WTC11 (cell line): ENCODE measurements around the gene SLC44A1. TPM values are rescaled to one million over a fixed set of nuclear protein-coding genes. Genes with fewer than 3 reads are reported as not detected.

Source experiments
- ATAC-seq: fragments of 200-7000 bp; cut with Tn5 transposase; 2 replicates; pipeline ENCODE4 v1.10.0; 2021; ENCODE audit warnings: mild to moderate bottlenecking, moderate library complexity
- CTCF ChIA-PET: fragments of 300-600 bp; sonication (Branson Sonifier 250); formaldehyde crosslinking; loops from one replicate; lab custom pipeline; 2021; ENCODE audit warnings: antibody characterized with exemption; lab: Charles Lee
- POLR2A ChIA-PET: fragments of 350-600 bp; sonication (Branson Sonifier 250); formaldehyde crosslinking; loops from one replicate; lab custom pipeline; 2021; ENCODE audit warnings: antibody characterized with exemption; lab: Charles Lee
- DNase-seq: peaks from one replicate; pipeline ENCODE4 v3.0.0; 2021; ENCODE audit warnings: low spot score
- H3K27ac Mint-ChIP-seq: 2 replicates; pipeline ENCODE4 v1.8.0; 2021; ENCODE audit warnings: mixed read lengths
- H3K27me3 Mint-ChIP-seq: 2 replicates; pipeline ENCODE4 v1.8.0; 2021; ENCODE audit warnings: low read depth, mild to moderate bottlenecking, moderate library complexity, mixed read lengths
- H3K36me3 Mint-ChIP-seq: 2 replicates; pipeline ENCODE4 v1.8.0; 2021; ENCODE audit warnings: mixed read lengths
- H3K4me1 Mint-ChIP-seq: 2 replicates; pipeline ENCODE4 v1.8.0; 2022; ENCODE audit warnings: mixed read lengths
- H3K4me3 Mint-ChIP-seq: 2 replicates; pipeline ENCODE4 v1.8.0; 2021; ENCODE audit warnings: mild to moderate bottlenecking, moderate library complexity, mixed read lengths
- H3K9me3 Mint-ChIP-seq: 2 replicates; pipeline ENCODE4 v1.8.0; 2021; ENCODE audit warnings: mixed read lengths
- ATF1 ChIP-seq: sonication (generic); formaldehyde crosslinking; IDR thresholded peaks from 2 replicates; pipeline ENCODE4 v1.8.1; 2023; ENCODE audit warnings: mild to moderate bottlenecking, moderate library complexity, missing genetic modification reagents
- CREB1 ChIP-seq: sonication (generic); formaldehyde crosslinking; IDR thresholded peaks from 2 replicates; pipeline ENCODE4 v1.8.0; 2023; ENCODE audit warnings: mild to moderate bottlenecking, missing genetic modification reagents
- ESRRA ChIP-seq: sonication (generic); formaldehyde crosslinking; IDR thresholded peaks from 2 replicates; pipeline ENCODE4 v1.8.1; 2022; ENCODE audit warnings: mild to moderate bottlenecking, missing genetic modification reagents, borderline replicate concordance
- MXD4 ChIP-seq: fragments of 250-450 bp; sonication (Bioruptor Pico); IDR thresholded peaks from 2 replicates; pipeline ENCODE4 v1.8.0; 2021; ENCODE audit warnings: mild to moderate bottlenecking, moderate library complexity, borderline replicate concordance
- NFE2L1 ChIP-seq: sonication (generic); formaldehyde crosslinking; IDR thresholded peaks from 2 replicates; pipeline ENCODE4 v1.8.1; 2023; ENCODE audit warnings: missing genetic modification reagents
- NR1H2 ChIP-seq: sonication (generic); formaldehyde crosslinking; IDR thresholded peaks from 2 replicates; pipeline ENCODE4 v1.9.0; 2021; ENCODE audit warnings: mild to moderate bottlenecking, moderate library complexity, missing genetic modification reagents
- OVOL2 ChIP-seq: fragments of 250-450 bp; sonication (Bioruptor Pico); IDR thresholded peaks from 2 replicates; pipeline ENCODE4 v1.9.0; 2021; ENCODE audit warnings: mild to moderate bottlenecking, borderline replicate concordance
- SMAD4 ChIP-seq: sonication (generic); formaldehyde crosslinking; IDR thresholded peaks from 2 replicates; pipeline ENCODE4 v1.8.0; 2022; ENCODE audit warnings: mild to moderate bottlenecking, missing genetic modification reagents
- ZNF121 ChIP-seq: sonication (generic); formaldehyde crosslinking; IDR thresholded peaks from 2 replicates; pipeline ENCODE4 v1.8.0; 2023; ENCODE audit warnings: missing genetic modification reagents
- ZNF263 ChIP-seq: sonication (generic); formaldehyde crosslinking; IDR thresholded peaks from 2 replicates; pipeline ENCODE4 v1.8.1; 2022; ENCODE audit warnings: low read depth, mild to moderate bottlenecking, moderate library complexity, missing genetic modification reagents
- ZNF671 ChIP-seq: fragments of 250-450 bp; sonication (Bioruptor Pico); IDR thresholded peaks from 2 replicates; pipeline ENCODE4 v1.8.0; 2021; ENCODE audit warnings: mild to moderate bottlenecking
- total RNA-seq: library from RNA; stranded (reverse); gene quantifications from 3 replicates; pipeline ENCODE4 v1.2.3, GENCODE V29; 2021
- TF ChIP-seq, protein P1 (sequence below): fragments of 250-450 bp; sonication (Bioruptor Pico); conservative IDR thresholded peaks from 2 replicates; pipeline ENCODE4 v1.9.0; 2021; ENCODE audit warnings: mild to moderate bottlenecking
- TF ChIP-seq, protein P2 (sequence below): fragments of 200-600 bp; IDR thresholded peaks from 2 replicates; pipeline ENCODE4 v1.8.0; 2022; ENCODE audit warnings: antibody characterized with exemption
- TF ChIP-seq, protein P3 (sequence below): sonication (generic); formaldehyde crosslinking; IDR thresholded peaks from 2 replicates; pipeline ENCODE4 v1.8.0; 2022; ENCODE audit warnings: mild to moderate bottlenecking, missing genetic modification reagents
- TF ChIP-seq, protein P4 (sequence below): sonication (generic); formaldehyde crosslinking; IDR thresholded peaks from 2 replicates; pipeline ENCODE4 v1.8.0; 2022; ENCODE audit warnings: mild to moderate bottlenecking, missing genetic modification reagents
- TF ChIP-seq, protein P5 (sequence below): sonication (generic); formaldehyde crosslinking; IDR thresholded peaks from 2 replicates; pipeline ENCODE4 v1.8.0; 2022; ENCODE audit warnings: mild to moderate bottlenecking, missing genetic modification reagents
- TF ChIP-seq, protein P6 (sequence below): sonication (generic); formaldehyde crosslinking; IDR thresholded peaks from 2 replicates; pipeline ENCODE4 v1.8.1; 2022; ENCODE audit warnings: low read depth, mild to moderate bottlenecking, moderate library complexity, missing genetic modification reagents, borderline replicate concordance
- TF ChIP-seq, protein P7 (sequence below): sonication (generic); formaldehyde crosslinking; IDR thresholded peaks from 2 replicates; pipeline ENCODE4 v1.8.1; 2022; ENCODE audit warnings: low read depth, missing genetic modification reagents, borderline replicate concordance
- TF ChIP-seq, protein P8 (sequence below): sonication (generic); formaldehyde crosslinking; IDR thresholded peaks from 2 replicates; pipeline ENCODE4 v1.8.1; 2023; ENCODE audit warnings: mild to moderate bottlenecking, missing genetic modification reagents, moderate library complexity

The SLC44A1 gene
- total RNA-seq, 1 experiment from 2014 or later: 48.9 TPM

DNA sequence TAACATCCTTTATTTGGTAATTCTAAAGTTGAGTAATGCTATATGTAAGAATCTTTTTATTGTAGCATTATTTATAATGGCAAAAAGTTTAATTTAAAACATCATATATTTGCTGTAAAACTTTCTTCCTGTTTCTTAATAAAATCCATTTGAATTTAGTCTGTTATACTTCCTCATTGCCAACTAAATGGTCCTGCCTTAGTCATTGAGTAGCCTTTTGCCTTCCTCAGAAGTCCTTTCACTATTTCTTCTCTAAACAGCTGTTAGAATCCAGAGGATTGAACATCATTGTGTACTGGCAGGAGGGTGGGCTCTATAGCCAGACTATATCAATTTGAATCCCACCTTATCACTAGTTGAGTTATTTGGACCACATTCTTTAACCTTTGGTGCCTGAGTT, 11.0 kb downstream of the SLC44A1 start:
- DNase-seq (no peak), ATAC-seq (no peak)
- ChIA-PET CTCF (interaction anchor here (1.0 to 1.4 kb wide), 2 partner anchors 10 to 12 kb away, joined by 3 read pairs; no protein-coding TSS in a partner anchor), POLR2A (interaction anchor here (1.7 kb wide), 1 partner anchor 10 kb away, joined by 7 read pairs; the partner anchor contains the start of gene SLC44A1)
- TF ChIP-seq, protein P1, sequence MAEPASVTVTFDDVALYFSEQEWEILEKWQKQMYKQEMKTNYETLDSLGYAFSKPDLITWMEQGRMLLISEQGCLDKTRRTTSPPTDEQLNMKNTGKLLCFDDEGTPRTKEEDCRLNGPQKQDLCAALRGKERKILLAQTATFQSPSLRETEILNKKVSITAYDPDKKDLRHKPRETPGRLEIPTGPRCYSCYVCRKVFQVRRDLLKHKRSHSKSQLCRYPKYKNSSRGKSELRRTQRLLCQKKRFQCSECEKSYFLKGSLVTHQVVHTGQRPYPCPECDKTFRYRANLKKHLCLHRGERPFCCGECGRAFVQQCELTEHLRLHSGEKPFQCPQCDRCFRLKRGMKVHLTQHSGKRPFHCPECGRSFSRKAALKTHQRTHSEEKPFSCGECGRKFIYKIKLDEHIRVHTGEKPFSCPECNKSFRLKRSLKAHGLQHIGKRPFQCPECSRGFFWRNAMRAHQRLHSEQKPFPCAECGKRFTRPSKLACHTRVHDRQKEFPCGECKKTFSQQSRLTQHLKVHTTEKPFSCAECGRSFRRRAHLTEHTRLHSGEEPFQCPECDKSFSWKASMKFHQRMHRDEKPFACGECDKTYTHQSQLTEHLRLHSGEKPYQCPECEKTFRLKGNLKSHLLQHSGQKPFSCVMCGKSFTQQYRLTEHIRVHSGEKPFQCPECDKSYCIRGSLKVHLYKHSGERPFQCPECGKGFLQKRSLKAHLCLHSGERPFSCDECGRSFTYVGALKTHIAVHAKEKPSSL (CRISPR knock-in tag): no peak
- TF ChIP-seq, protein P2, sequence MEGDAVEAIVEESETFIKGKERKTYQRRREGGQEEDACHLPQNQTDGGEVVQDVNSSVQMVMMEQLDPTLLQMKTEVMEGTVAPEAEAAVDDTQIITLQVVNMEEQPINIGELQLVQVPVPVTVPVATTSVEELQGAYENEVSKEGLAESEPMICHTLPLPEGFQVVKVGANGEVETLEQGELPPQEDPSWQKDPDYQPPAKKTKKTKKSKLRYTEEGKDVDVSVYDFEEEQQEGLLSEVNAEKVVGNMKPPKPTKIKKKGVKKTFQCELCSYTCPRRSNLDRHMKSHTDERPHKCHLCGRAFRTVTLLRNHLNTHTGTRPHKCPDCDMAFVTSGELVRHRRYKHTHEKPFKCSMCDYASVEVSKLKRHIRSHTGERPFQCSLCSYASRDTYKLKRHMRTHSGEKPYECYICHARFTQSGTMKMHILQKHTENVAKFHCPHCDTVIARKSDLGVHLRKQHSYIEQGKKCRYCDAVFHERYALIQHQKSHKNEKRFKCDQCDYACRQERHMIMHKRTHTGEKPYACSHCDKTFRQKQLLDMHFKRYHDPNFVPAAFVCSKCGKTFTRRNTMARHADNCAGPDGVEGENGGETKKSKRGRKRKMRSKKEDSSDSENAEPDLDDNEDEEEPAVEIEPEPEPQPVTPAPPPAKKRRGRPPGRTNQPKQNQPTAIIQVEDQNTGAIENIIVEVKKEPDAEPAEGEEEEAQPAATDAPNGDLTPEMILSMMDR: no peak
- TF ChIP-seq, protein P3, sequence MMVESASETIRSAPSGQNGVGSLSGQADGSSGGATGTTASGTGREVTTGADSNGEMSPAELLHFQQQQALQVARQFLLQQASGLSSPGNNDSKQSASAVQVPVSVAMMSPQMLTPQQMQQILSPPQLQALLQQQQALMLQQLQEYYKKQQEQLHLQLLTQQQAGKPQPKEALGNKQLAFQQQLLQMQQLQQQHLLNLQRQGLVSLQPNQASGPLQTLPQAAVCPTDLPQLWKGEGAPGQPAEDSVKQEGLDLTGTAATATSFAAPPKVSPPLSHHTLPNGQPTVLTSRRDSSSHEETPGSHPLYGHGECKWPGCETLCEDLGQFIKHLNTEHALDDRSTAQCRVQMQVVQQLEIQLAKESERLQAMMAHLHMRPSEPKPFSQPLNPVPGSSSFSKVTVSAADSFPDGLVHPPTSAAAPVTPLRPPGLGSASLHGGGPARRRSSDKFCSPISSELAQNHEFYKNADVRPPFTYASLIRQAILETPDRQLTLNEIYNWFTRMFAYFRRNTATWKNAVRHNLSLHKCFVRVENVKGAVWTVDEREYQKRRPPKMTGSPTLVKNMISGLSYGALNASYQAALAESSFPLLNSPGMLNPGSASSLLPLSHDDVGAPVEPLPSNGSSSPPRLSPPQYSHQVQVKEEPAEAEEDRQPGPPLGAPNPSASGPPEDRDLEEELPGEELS: no peak
- TF ChIP-seq ATF1 (CRISPR knock-in tag): no peak
- TF ChIP-seq, protein P4, sequence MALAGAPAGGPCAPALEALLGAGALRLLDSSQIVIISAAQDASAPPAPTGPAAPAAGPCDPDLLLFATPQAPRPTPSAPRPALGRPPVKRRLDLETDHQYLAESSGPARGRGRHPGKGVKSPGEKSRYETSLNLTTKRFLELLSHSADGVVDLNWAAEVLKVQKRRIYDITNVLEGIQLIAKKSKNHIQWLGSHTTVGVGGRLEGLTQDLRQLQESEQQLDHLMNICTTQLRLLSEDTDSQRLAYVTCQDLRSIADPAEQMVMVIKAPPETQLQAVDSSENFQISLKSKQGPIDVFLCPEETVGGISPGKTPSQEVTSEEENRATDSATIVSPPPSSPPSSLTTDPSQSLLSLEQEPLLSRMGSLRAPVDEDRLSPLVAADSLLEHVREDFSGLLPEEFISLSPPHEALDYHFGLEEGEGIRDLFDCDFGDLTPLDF (CRISPR knock-in tag): no peak
- TF ChIP-seq, protein P5, sequence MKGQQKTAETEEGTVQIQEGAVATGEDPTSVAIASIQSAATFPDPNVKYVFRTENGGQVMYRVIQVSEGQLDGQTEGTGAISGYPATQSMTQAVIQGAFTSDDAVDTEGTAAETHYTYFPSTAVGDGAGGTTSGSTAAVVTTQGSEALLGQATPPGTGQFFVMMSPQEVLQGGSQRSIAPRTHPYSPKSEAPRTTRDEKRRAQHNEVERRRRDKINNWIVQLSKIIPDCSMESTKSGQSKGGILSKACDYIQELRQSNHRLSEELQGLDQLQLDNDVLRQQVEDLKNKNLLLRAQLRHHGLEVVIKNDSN (CRISPR knock-in tag): no peak
- TF ChIP-seq CREB1 (CRISPR knock-in tag): no peak
- TF ChIP-seq, protein P6, sequence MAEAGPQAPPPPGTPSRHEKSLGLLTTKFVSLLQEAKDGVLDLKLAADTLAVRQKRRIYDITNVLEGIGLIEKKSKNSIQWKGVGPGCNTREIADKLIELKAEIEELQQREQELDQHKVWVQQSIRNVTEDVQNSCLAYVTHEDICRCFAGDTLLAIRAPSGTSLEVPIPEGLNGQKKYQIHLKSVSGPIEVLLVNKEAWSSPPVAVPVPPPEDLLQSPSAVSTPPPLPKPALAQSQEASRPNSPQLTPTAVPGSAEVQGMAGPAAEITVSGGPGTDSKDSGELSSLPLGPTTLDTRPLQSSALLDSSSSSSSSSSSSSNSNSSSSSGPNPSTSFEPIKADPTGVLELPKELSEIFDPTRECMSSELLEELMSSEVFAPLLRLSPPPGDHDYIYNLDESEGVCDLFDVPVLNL: no peak
- TF ChIP-seq, protein P7, sequence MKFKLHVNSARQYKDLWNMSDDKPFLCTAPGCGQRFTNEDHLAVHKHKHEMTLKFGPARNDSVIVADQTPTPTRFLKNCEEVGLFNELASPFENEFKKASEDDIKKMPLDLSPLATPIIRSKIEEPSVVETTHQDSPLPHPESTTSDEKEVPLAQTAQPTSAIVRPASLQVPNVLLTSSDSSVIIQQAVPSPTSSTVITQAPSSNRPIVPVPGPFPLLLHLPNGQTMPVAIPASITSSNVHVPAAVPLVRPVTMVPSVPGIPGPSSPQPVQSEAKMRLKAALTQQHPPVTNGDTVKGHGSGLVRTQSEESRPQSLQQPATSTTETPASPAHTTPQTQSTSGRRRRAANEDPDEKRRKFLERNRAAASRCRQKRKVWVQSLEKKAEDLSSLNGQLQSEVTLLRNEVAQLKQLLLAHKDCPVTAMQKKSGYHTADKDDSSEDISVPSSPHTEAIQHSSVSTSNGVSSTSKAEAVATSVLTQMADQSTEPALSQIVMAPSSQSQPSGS (CRISPR knock-in tag): no peak
- no peak for TF ChIP-seq ZNF671 (CRISPR knock-in tag)
- TF ChIP-seq, protein P8, sequence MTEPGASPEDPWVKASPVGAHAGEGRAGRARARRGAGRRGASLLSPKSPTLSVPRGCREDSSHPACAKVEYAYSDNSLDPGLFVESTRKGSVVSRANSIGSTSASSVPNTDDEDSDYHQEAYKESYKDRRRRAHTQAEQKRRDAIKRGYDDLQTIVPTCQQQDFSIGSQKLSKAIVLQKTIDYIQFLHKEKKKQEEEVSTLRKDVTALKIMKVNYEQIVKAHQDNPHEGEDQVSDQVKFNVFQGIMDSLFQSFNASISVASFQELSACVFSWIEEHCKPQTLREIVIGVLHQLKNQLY (CRISPR knock-in tag): no peak
- TF ChIP-seq SMAD4: no peak
- no peak for TF ChIP-seq NR1H2 (CRISPR knock-in tag)
- TF ChIP-seq ESRRA (CRISPR knock-in tag): no peak
- TF ChIP-seq ZNF121 (CRISPR knock-in tag): no peak
- no peak for TF ChIP-seq OVOL2 (CRISPR knock-in tag)
- TF ChIP-seq ZNF263: no peak
- no peak for TF ChIP-seq NFE2L1 (CRISPR knock-in tag)
- TF ChIP-seq MXD4 (CRISPR knock-in tag): no peak
- H3K27ac Mint-ChIP-seq: no peak overlapping the region
- no peaks in the 10 kb centered on the region for H3K36me3 Mint-ChIP-seq
- peaks cover 55% of the 10 kb centered on the region for H3K4me1 Mint-ChIP-seq
- no peaks in the 10 kb centered on the region for H3K27me3 Mint-ChIP-seq
- no peak overlapping the region for H3K4me3 Mint-ChIP-seq
- no peaks in the 10 kb centered on the region for H3K9me3 Mint-ChIP-seq
